ENCODE measurements around the gene GAS7.

GAS7 gene

DNA sequence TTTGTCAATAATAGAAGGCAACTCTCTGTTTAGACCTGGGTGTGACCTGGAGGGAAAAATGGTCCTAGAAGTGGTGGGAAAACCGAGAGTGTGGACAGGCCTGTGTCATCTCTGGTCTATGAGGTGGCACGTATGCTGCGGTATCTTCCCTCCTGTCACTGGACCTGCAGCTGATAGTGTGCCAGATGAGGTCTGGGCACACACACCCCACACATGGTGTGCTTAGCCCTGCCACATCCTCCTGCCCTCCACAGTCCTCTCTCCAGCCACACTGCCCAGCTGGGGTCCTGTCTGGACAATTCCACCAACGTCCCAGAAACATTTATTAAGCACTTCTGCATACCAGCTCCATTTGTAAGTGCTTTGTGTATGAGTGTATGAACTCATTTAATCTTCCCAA lies 335.5 kb downstream of the GAS7 start:
- Histone ChIP-seq H3K27ac (no peak overlapping the region), H3K27me3 (ENCODE audit: insufficient read depth, low read depth, severe bottlenecking) (no peaks in the 10 kb centered on the region), H3K9me3 (ENCODE audit: severe bottlenecking) (peaks cover 4% of the 10 kb centered on the region), H3K4me3 (ENCODE audit: low read depth, low read length) (no peak overlapping the region), H3K36me3 (no peaks in the 10 kb centered on the region)
- no peak for DNase-seq
- TF ChIP-seq, protein P1, sequence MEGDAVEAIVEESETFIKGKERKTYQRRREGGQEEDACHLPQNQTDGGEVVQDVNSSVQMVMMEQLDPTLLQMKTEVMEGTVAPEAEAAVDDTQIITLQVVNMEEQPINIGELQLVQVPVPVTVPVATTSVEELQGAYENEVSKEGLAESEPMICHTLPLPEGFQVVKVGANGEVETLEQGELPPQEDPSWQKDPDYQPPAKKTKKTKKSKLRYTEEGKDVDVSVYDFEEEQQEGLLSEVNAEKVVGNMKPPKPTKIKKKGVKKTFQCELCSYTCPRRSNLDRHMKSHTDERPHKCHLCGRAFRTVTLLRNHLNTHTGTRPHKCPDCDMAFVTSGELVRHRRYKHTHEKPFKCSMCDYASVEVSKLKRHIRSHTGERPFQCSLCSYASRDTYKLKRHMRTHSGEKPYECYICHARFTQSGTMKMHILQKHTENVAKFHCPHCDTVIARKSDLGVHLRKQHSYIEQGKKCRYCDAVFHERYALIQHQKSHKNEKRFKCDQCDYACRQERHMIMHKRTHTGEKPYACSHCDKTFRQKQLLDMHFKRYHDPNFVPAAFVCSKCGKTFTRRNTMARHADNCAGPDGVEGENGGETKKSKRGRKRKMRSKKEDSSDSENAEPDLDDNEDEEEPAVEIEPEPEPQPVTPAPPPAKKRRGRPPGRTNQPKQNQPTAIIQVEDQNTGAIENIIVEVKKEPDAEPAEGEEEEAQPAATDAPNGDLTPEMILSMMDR (IDR thresholded peaks at IDR 0.05; ENCODE audit: low read depth, low read length): no peak

DNA sequence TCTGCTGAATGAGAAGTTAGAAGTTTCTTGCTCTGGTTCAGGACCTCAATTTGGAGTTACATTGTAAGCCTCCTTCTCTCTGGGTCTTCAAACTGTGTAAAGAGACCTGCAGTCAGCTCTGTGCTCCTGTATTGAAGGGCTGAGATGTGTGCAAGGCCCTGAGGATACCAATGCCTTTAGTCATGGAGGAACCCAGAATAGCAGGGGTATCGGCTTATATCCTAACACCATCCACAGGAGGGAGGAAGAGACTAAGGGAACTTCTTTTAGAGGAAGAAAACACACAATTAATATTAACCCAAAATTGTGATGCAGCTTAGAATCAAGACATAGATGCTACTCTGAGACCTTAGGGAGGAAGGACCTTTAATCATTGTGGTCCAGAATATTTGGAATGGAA lies 336.2 kb downstream of the GAS7 start:
- TF ChIP-seq, protein P1 (IDR thresholded peaks at IDR 0.05; ENCODE audit: low read depth, low read length): no peak
- H3K27me3 ChIP-seq (ENCODE audit: insufficient read depth, low read depth, severe bottlenecking): no peaks in the 10 kb centered on the region
- peaks cover 7% of the 10 kb centered on the region for H3K9me3 ChIP-seq (ENCODE audit: severe bottlenecking)
- H3K36me3 ChIP-seq: no peaks in the 10 kb centered on the region
- DNase-seq: no peak
- no peak overlapping the region for H3K4me3 ChIP-seq (ENCODE audit: low read depth, low read length)
- H3K27ac ChIP-seq: no peak overlapping the region

DNA sequence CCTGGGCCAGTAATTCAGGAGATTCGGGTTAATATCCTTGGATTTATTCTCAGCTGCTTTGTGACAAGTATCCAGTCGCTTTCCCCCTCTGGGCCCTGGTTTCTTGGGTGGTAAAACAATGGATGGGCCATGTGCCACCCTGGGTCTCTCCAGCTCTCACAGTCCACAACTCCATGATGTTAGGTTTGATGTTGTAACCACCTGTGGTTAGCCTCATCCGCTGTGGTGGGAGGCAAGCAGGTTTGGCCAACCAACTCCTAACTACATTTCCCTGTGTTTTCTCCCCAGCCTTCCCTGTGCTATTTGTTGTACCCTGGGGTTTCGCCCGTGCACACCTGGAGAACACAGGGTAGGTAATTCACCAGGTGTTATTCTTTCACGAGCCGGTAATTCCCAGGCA lies 337.6 kb downstream of the GAS7 start:
- H3K9me3 ChIP-seq (ENCODE audit: severe bottlenecking): peaks cover 7% of the 10 kb centered on the region
- no peak overlapping the region for H3K4me3 ChIP-seq (ENCODE audit: low read depth, low read length)
- no peaks in the 10 kb centered on the region for H3K27me3 ChIP-seq (ENCODE audit: insufficient read depth, low read depth, severe bottlenecking)
- no peak overlapping the region for H3K27ac ChIP-seq
- H3K36me3 ChIP-seq: no peaks in the 10 kb centered on the region
- TF ChIP-seq, protein P1 (IDR thresholded peaks at IDR 0.05; ENCODE audit: low read depth, low read length): no peak
- DNase-seq: no peak
